B cell (primary cell): Measurements from ENCODE around the gene RAB6B.

ENCODE experiments used
- EZH2 ChIP-seq: IDR thresholded peaks from 2 replicates; pipeline ENCODE4 v1.6.1; 2012; ENCODE audit warnings: borderline replicate concordance, low read depth, mild to moderate bottlenecking, moderate library complexity, low read length; ENCODE audit not compliant: insufficient read depth, poor library complexity, severe bottlenecking
- TF ChIP-seq, protein P1 (sequence below): fragments of 200-600 bp; IDR thresholded peaks from one replicate; pipeline ENCODE4 v1.8.0; 2022; ENCODE audit warnings: antibody characterized with exemption, mild to moderate bottlenecking

DNA sequence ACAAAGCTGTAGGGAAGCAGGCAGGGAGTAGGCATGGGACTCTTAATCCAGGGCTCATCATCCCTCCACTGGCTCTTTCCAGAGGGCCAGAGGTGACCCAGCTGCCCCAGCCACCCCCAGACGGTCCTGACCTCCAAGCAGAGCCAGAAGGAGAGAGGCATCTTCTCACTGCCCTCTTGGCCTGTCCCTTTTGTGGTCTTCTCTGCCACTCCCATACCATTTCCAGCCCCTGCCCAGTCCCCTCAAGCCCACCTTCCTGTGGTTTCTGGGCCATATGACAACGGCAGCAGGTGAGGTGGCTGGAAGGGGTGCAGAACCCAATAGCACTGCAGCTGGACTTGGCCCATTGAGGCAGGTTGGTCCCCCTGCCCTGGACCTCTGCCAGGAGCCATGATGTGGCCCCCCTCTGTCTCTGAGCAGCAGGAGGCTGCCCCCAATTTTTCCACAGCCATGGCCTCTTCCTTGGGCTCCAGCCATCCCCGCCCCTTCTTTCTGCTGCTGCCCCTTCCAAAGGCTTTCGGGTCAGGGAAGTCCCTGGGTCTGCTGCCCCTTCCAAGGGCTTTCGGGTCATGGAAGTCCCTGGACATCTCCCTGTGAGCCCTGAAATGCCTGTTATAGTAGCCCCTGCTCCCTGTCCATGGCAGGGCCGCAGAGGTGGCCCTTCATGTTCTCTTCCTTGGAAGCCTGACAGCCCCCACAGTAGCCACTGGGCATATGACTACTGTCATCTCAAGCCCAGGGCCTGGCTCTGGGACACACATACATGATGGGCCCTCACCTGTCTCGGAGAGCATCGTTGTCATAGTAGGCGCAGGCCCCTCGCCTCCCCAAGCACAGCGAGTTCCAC, 39.5 kb upstream of the RAB6B start:
- TF ChIP-seq, protein P1, sequence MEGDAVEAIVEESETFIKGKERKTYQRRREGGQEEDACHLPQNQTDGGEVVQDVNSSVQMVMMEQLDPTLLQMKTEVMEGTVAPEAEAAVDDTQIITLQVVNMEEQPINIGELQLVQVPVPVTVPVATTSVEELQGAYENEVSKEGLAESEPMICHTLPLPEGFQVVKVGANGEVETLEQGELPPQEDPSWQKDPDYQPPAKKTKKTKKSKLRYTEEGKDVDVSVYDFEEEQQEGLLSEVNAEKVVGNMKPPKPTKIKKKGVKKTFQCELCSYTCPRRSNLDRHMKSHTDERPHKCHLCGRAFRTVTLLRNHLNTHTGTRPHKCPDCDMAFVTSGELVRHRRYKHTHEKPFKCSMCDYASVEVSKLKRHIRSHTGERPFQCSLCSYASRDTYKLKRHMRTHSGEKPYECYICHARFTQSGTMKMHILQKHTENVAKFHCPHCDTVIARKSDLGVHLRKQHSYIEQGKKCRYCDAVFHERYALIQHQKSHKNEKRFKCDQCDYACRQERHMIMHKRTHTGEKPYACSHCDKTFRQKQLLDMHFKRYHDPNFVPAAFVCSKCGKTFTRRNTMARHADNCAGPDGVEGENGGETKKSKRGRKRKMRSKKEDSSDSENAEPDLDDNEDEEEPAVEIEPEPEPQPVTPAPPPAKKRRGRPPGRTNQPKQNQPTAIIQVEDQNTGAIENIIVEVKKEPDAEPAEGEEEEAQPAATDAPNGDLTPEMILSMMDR = no peak
- TF ChIP-seq EZH2 = no peak
